Frontal cortex (tissue), 4 donors: ENCODE measurements around the gene ANKDD1B. TPM values are rescaled to one million over a fixed set of nuclear protein-coding genes. Genes with fewer than 3 reads are reported as not detected.
"Not testable (repeated sequence)": the region's sequence is repeated elsewhere in the genome, so short reads cannot be mapped to it uniquely, and the experiment has no call there.

Experiments used
- DNase-seq, 2 donors: peaks; one replicate each; pipeline ENCODE4 v3.0.0; 2012; ENCODE audit warnings: low spot score in 2 of 2
- FAIRE-seq: peaks from 2 replicates; lab custom pipeline; 2012; peaks lifted over from hg19 to GRCh38; lab: Jason Lieb, UNC
- small RNA-seq: library from RNA; depleted of rRNA; stranded (forward); fragments of <200 nt; gene quantifications from one replicate; pipeline ENCODE3, GENCODE V24; 2014
- total RNA-seq: library from RNA; depleted of rRNA; stranded (reverse); fragments of >200 nt; gene quantifications from one replicate; pipeline ENCODE4 v1.2.3, GENCODE V29; 2014
- donor health status: control.
- donor health status: control.
- donor health status: control.

The ANKDD1B gene
- total RNA-seq, 1 donor from 2014 or later, result 1.2 TPM

GRCh38 chr5:75686480-75686879, 75.2 kb downstream of the ANKDD1B start:
- no peak for FAIRE-seq
- DNase-seq, result no peak

DNA sequence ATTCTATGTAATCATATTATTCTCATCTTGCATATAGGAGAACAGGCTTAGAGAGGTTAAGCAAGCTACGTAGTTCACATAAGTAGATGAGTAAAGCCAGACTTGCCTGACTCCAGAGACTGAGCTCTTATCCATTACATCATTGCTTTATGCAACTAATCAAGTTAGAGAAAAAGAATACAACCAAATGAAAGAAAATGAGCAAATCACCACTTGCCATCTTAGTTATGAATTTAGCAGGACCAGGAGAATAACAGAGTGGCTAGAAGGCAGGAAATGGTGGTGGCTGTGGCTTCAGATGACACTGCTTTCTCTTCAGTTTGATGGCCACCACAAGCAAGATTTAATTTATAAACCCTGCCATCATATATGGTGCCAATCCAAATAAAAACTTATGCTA, 79.4 kb downstream of the ANKDD1B start:
- FAIRE-seq, result no peak
- DNase-seq, result no peak

DNA sequence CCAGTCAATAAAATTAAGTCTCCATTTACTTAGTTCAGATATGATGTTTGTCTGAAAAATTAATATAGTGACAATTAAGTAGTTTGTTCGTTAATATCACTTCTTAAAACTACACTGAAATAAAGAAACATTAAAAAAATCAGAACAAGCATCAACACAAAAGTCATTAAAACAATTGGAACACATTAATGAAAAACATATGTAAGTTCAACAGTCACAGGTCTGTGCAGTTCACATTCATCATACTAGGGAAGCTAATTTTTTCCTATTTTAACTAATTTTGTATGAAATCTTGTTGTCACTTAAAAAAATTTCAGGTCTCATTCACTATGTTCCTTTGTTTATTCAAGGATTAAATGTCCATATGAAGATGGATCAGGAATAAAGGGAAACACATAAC, 83.5 kb downstream of the ANKDD1B start:
- FAIRE-seq, result no peak
- DNase-seq, result no peak

GRCh38 chr5:75695472-75696351, 84.5 kb downstream of the ANKDD1B start:
- not testable (repeated sequence) for FAIRE-seq, DNase-seq

DNA sequence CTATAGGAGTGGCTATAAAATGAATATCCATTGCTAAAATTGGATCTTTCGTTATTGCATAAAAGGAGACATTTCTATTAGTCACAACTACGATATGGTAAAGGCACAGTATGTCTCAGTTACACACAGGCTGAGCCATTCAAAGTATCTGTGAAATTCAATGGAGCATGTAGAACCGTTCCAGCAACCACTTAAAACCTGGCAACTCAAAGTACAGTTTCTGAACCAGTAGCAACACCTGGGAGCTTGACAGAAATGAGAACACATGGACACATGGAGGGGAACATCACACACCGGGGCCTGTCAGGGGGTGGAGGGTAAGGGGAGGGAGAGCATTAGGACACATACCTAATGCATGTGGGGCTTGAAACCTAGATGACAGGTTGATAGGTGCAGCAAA, 90.6 kb downstream of the ANKDD1B start:
- FAIRE-seq (no peak), DNase-seq (no peak)

- no peak for FAIRE-seq
- DNase-seq, result peak in 1 of 2 donors; percentile 5
Observed at GRCh38 chr5:75706016-75706415, 94.8 kb downstream of the ANKDD1B start.

GRCh38 chr5:75706775-75707174, 95.5 kb downstream of the ANKDD1B start:
- DNase-seq, result no peak
- no peak for FAIRE-seq

DNA sequence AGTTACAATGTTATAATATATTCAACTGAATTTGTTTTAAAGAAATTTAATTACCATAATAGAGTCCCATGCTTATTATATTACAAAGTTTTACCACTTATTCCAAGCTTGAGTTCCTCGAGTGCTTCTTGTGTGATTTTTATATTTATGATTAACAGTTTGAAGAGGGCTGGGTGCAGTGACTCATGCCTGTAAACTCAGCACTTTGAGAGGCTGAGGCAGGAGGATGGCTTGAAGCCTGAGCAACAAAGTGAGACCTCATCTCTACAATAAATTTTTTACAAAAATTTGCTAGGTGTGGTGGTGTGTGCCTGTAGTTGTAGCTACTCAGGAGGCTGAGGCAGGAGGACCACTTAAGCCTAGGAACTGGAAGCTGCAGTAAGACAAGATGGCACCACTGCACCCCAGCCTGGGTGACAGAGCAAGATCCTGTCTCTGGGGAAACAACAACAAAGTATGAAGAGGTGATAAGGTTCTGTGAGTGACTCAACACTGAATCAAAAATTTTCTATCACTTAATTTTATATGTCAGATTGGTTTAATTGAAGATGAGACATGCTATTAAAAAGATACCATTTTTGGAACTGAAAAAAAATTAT, 96.8 kb downstream of the ANKDD1B start:
- FAIRE-seq, result no peak
- no peak for DNase-seq

DNA sequence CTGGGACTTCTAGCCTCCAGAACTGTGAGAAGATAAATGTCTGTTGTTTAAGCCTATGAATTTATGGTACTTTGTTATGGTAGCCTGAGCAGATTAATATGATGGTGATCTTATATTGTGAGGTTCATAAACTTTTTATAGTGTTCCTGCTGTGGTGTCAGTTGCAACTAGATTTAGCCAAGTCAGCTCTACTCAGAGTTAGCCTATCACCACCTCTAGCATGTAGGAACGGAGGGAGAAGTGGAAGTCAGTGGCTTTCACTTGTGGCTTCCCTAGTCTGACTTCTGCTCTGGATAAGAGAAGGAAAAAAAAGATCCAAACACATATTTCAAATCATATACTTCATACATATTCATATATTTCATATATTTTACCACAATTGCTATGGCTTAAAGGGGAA, 99.4 kb downstream of the ANKDD1B start:
- FAIRE-seq, result no peak
- DNase-seq, result no peak

DNA sequence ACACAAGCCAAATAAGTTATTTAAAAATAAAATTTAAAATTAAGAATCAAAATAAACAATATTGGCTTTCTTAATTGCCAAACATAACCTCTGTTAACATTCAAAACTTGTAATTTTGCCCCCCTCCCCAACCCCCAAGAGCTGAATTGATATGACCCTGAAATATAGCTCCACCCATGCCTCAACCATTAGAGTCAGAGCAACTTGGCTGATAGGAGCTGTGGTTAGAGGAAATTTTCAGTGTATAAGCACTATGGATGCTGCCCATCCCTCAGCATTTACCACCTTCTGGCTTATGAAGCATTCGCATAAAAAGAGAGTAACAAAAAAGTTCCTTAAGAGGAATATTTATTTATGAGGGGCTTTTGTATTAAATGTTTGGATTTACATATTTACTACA, 99.9 kb downstream of the ANKDD1B start:
- FAIRE-seq, result no peak
- no peak for DNase-seq

GRCh38 chr5:75712091-75712490, 100.8 kb downstream of the ANKDD1B start:
- FAIRE-seq, result no peak
- DNase-seq, result no peak

DNA sequence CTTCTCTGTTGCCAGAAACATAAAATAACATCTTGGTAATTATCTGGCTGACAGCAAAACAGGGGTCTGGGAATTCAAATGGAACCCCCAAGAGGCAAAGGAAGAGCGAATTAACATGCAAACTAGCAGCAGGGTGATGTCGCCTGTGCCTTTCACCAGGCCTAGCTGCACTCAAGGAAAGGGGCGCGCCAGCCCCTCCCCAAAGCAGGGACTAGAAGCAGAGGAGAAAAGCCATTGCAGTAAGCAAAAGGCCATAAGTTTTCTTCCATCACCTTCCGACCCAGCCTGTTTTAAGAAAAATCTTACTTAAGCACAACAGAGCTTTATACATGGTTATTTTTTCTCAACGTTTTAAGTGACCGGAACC, 105.4 kb downstream of the ANKDD1B start:
- FAIRE-seq, result no peak
- no peak for DNase-seq

DNA sequence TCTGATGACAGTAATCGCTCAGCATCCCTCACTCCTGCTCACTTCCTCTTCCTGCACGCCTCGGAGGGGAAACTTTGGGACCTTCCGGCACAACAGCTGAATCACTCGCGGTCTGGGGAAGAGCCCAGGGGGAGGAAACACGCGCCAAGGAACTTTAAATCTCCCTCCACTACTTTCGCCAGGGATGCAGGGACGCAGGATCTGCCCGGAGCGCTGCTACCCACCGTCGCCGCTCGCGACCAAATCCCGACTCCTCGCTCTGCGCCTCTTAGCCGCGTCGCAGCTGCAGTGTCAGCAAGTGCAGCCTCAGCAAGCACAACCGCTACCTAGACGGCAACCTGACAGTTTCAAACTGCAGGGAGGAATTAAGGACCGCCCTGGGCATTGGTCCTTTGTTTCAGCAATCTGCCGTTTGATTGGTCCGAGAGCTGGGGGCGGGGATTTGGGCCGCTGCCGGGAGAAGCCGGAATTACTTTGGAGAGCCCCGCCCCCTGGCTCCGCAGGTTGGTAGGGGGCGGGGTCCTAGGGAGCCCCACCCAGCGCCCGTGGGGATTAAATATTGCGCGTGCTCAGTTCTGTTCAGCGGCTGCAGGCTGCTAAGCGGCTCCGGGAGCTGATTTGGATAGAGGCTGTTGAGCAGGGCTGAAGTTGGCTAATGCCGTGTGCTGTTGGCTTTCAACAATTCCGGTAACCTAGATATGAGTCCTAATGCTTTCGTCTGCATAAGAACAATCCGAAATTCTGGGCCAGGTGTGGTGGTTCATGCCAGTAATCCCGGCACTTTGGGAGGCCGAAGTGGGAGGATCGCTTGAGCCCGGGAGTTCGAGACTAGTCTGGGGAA, 106.0 kb downstream of the ANKDD1B start, which contains the start of gene POC5:
Gene POC5 (minus strand): TSS at position 356 of the 841 bp plus-strand sequence. CDS start 4,500 bp downstream, outside the sequence.
- DNase-seq, result peak; percentile 65 to 90
- peak; percentile 50 for FAIRE-seq

GRCh38 chr5:75720882-75721281, 109.6 kb downstream of the ANKDD1B start:
- no peak for FAIRE-seq
- DNase-seq, result no peak

Small RNA genes lying within 50 kb of the gene (small RNA-seq; reads per million reads assigned to genes)
- gene RNU6-680P, result not detected

Other genes with a start within 250 kb of the ANKDD1B start
- gene CERT1, start 99.8 kb upstream of the ANKDD1B start, total RNA-seq, result 53.8 TPM
- gene POLK, start 99.6 kb upstream of the ANKDD1B start, total RNA-seq, result 39.9 TPM
- gene POC5, start 106.0 kb downstream of the ANKDD1B start, total RNA-seq, result 13.0 TPM